DND-41 (cell line): Measurements from ENCODE around the gene ZNF444.

Experiments
- ATAC-seq: fragments of 200-7000 bp; cut with Tn5 transposase; 3 replicates; pipeline ENCODE4 v1.9.1; 2021; ENCODE audit warnings: low read depth; ENCODE audit not compliant: insufficient read depth
- DNase-seq: peaks from one replicate; pipeline ENCODE4 v3.0.0-alpha.2; 2020
- H2AFZ ChIP-seq: 2 replicates; pipeline ENCODE4 v1.6.0; 2012; ENCODE audit warnings: low read depth, low read length
- H3K27ac ChIP-seq: 2 replicates; pipeline ENCODE4 v1.5.1; 2012; ENCODE audit warnings: low read length, inconsistent platforms
- H3K27me3 ChIP-seq: fragments of 200-600 bp; sonication (generic); 2 replicates; pipeline ENCODE4 v1.6.0; 2012; ENCODE audit warnings: low read length, mild to moderate bottlenecking, inconsistent platforms; ENCODE audit not compliant: insufficient read depth, poor library complexity
- H3K36me3 ChIP-seq: 2 replicates; pipeline ENCODE4 v1.5.1; 2012; ENCODE audit warnings: low read length, inconsistent platforms; ENCODE audit not compliant: insufficient read depth
- H3K4me1 ChIP-seq: 2 replicates; pipeline ENCODE4 v1.5.1; 2012; ENCODE audit warnings: mild to moderate bottlenecking, low read length; ENCODE audit not compliant: insufficient read depth
- H3K4me2 ChIP-seq: 2 replicates; pipeline ENCODE4 v1.6.0; 2012; ENCODE audit warnings: mild to moderate bottlenecking, moderate library complexity, low read length, inconsistent platforms; ENCODE audit not compliant: insufficient read depth
- H3K4me3 ChIP-seq, 2 experiments: fragments of 200-600 bp in 1 of 2; shearing (Covaris generic) in 1 of 2; 2 replicates each; pipeline ENCODE4 v1.5.1; 2012 to 2016; ENCODE audit warnings: inconsistent platforms in 2 of 2, low read length in 2 of 2, mild to moderate bottlenecking in 2 of 2, low read depth in 1 of 2, moderate library complexity in 1 of 2
- H3K79me2 ChIP-seq: 2 replicates; pipeline ENCODE4 v1.6.0; 2012; ENCODE audit warnings: low read length, inconsistent platforms; ENCODE audit not compliant: insufficient read depth
- H3K9ac ChIP-seq: 2 replicates; pipeline ENCODE4 v1.6.0; 2012; ENCODE audit warnings: low read depth, mild to moderate bottlenecking, inconsistent platforms, low read length, moderate library complexity
- H3K9me3 ChIP-seq: 2 replicates; pipeline ENCODE4 v1.5.1; 2012; ENCODE audit warnings: low read length, moderate library complexity, mild to moderate bottlenecking, inconsistent platforms; ENCODE audit not compliant: insufficient read depth, severe bottlenecking
- H4K20me1 ChIP-seq: 2 replicates; pipeline ENCODE4 v1.6.0; 2012; ENCODE audit warnings: low read length; ENCODE audit not compliant: insufficient read depth
- EZH2 ChIP-seq: IDR thresholded peaks from 3 replicates; pipeline ENCODE4 v1.6.1; 2012; ENCODE audit warnings: borderline replicate concordance, low read depth, mild to moderate bottlenecking, moderate library complexity, low read length, inconsistent platforms; ENCODE audit not compliant: severe bottlenecking
- TF ChIP-seq, protein P1 (sequence below): IDR thresholded peaks from 2 replicates; pipeline ENCODE4 v1.5.1; 2012; ENCODE audit warnings: borderline replicate concordance, low read length, moderate library complexity, mild to moderate bottlenecking; ENCODE audit not compliant: poor library complexity, severe bottlenecking; ENCODE audit errors: extremely low read depth

ZNF444 gene

DNA sequence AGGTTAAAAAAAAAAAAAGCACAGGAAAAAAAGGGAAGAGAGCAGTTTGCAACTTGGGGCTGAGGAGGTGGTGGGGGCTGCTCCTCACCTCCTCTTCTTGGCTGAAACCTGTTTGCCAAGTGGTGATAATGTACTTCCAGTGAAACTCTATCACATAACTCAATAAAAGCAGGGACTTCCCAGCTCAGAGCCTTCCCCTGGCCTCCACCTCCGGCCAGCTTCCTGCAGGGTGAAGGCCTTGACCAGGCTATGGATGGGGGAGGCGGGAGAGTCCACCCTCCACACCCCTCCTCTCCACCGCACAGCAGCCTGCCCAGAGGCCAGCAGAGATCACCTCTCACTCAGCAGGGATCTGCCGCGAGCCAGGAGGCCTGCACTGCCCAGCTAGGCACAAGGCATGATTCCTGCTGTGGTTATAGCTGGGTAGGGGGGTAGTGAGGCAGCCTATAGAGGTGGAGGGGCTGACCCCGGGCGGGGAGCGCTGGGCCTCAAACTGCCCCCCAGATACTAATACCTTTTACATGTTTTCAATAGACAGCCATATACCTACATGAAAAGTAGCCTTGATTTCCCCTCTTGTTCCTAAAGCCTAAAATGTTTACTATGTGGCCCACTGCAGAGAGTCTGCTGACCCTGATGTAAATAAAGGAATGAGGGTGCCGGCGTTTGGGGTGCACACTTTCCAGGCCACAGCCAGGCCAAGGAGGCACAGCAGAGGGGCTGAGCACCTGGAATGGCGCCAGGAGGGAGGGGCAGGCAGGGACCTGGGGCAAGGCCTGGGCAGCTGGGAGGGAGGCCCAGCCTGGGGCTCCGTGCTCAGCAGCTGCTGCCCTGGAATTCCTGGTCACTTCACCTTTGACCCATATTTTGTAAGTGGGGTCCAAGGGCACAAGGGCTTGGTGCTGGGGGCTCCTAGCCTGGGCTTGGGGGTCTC lies 30.3 kb upstream of the ZNF444 start:
- H3K9me3 ChIP-seq, result no peaks in the 10 kb centered on the region
- H3K79me2 ChIP-seq, result peaks cover 91% of the 10 kb centered on the region
- H3K4me3 ChIP-seq, result no peak overlapping the region
- no peak overlapping the region for H3K27ac ChIP-seq
- H3K4me2 ChIP-seq, result no peak overlapping the region
- H3K36me3 ChIP-seq, result peaks cover 14% of the 10 kb centered on the region
- TF ChIP-seq, protein P1, sequence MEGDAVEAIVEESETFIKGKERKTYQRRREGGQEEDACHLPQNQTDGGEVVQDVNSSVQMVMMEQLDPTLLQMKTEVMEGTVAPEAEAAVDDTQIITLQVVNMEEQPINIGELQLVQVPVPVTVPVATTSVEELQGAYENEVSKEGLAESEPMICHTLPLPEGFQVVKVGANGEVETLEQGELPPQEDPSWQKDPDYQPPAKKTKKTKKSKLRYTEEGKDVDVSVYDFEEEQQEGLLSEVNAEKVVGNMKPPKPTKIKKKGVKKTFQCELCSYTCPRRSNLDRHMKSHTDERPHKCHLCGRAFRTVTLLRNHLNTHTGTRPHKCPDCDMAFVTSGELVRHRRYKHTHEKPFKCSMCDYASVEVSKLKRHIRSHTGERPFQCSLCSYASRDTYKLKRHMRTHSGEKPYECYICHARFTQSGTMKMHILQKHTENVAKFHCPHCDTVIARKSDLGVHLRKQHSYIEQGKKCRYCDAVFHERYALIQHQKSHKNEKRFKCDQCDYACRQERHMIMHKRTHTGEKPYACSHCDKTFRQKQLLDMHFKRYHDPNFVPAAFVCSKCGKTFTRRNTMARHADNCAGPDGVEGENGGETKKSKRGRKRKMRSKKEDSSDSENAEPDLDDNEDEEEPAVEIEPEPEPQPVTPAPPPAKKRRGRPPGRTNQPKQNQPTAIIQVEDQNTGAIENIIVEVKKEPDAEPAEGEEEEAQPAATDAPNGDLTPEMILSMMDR, result no peak
- TF ChIP-seq EZH2, result no peak
- peaks cover 81% of the 10 kb centered on the region for H4K20me1 ChIP-seq
- H3K27me3 ChIP-seq, result no peaks in the 10 kb centered on the region
- ATAC-seq, result no peak
- no peak overlapping the region for H3K9ac ChIP-seq
- H3K4me1 ChIP-seq, result no peaks in the 10 kb centered on the region
- H2AFZ ChIP-seq, result no peak overlapping the region
- no peak for DNase-seq

DNA sequence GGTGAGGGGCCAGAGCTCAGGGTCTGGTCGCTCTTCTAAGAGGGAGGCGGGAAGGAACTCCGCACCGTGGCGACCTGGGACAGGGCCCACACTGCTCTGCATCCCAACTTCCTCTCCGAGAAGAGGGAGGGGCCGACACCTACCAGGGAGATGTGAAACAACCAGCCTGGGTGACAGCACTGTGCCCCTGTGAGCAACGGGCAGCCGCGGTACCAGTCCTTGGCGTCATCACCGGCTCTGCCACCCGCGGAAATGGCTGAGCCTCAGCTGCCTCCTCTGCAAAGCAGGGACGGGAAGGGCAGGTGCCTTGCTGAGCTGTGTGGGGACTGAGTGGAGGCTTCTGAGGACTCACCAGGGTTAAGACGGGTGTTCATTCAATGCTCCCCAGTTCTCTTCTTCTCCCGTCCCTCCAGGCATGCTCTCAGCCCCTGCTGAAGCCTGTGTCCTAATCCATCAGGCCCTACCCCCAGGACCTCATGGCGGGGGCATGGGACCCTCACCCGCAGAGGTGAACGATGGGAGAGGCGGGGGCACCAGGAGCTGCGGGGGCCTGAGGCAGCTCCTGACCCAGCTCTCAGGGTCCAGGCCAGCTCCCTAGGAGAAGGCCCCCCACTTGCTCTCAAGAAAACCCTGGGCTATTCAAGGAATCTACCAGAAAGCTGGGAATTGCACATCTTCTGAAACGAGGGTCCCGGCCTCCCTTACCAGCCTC lies 29.3 kb upstream of the ZNF444 start:
- H4K20me1 ChIP-seq, result peaks cover 78% of the 10 kb centered on the region
- DNase-seq, result no peak
- H3K4me2 ChIP-seq, result no peak overlapping the region

DNA sequence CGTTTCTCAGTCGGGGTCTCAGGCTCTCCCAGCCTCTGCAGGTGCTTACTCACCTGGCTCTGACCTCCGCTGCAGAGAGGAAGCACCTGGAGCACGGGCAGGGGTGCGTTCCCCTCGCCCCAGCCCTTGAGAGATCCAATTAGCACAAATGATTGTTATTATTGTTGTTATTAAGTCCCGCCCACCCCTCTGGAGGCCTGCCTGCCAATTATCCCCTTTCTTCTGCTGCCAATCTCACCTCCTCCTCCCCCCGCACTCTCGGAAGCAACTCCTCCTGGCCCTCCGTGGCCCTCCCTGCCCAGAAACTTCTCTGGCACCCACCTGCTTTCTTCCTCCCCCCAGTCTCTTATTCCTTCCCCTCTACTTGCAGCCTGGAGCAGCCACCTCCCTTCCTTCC lies 28.8 kb upstream of the ZNF444 start:
- Histone ChIP-seq H4K20me1 (peaks cover 78% of the 10 kb centered on the region), H3K4me2 (no peak overlapping the region), H3K4me1 (no peaks in the 10 kb centered on the region), H2AFZ (no peak overlapping the region), H3K79me2 (peaks cover 90% of the 10 kb centered on the region), H3K9ac (no peak overlapping the region), H3K36me3 (peaks cover 5% of the 10 kb centered on the region; the same call in 1 of the 2 replicates), H3K4me3 (no peak overlapping the region), H3K27ac (no peak overlapping the region), H3K27me3 (no peaks in the 10 kb centered on the region), H3K9me3 (no peaks in the 10 kb centered on the region)
- no peak for DNase-seq
- TF ChIP-seq, protein P1, result no peak
- no peak for TF ChIP-seq EZH2
- ATAC-seq, result no peak

More for the DNA sequence above, 29.3 kb upstream of the ZNF444 start:
- no peak overlapping the region for H3K9ac ChIP-seq
- no peak for ATAC-seq
- H3K36me3 ChIP-seq, result peaks cover 9% of the 10 kb centered on the region
- H3K79me2 ChIP-seq, result peaks cover 90% of the 10 kb centered on the region
- H3K4me3 ChIP-seq, result no peak overlapping the region
- H3K27ac ChIP-seq, result no peak overlapping the region
- H3K4me1 ChIP-seq, result no peaks in the 10 kb centered on the region
- no peaks in the 10 kb centered on the region for H3K27me3 ChIP-seq
- H3K9me3 ChIP-seq, result no peaks in the 10 kb centered on the region
- H2AFZ ChIP-seq, result no peak overlapping the region
- TF ChIP-seq, protein P1, result no peak
- no peak for TF ChIP-seq EZH2
